ENCODE results near the gene FUT1. TPM values are rescaled to one million over a fixed set of nuclear protein-coding genes. Genes with fewer than 3 reads are reported as not detected.

FUT1 gene
- total and polyA plus RNA-seq, 2 donors (not counting 3 experiments of a cell fraction or from before 2014, with no cell fraction given), result 1.9 to 4.8 TPM

DNA sequence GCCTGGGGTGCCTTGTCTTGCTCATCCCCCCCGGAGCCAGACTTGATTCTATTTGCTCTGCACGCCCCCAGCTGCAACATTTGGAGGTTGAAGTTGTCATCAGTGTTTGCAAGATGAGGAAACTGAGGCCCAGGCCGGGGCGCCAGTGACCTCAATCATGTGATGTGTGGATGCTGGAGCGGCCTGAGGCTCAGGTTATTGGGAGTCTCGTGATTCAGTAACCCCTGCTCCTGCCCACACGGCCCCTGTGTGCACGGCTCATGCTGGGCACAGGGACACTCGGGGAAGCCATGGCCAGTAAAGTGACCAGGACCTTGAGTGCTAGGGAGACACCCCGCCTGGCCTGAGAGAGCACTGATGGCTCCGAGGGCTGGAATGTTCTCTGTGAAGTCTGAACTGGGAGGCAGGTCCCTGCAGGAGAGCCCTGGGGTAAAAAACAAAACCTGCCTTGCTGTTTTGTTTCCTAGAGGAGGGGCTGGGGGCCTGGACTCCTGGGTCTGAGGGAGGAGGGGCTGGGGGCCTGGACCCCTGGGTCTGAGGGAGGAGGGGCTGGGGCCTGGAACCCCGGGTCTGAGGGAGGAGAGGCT is 4.7 kb upstream of the FUT1 start:
- no peaks in the 10 kb centered on the region for H4K20me1 ChIP-seq (replicated peaks; ENCODE audit: control insufficient read depth, extremely low read depth, insufficient read depth, low read length)
- no peaks in the 10 kb centered on the region for H3K36me3 ChIP-seq (ENCODE audit: control insufficient read depth in 2 of 2, extremely low read depth in 1 of 2, insufficient read depth in 2 of 2, low read length in 2 of 2)
- H2AFZ ChIP-seq (ENCODE audit: low read depth, low read length), result no peak overlapping the region
- no TSS peak for BruUV-seq (replicated peaks)
- H3K4me3 ChIP-seq (replicated peaks in 1 of 3; ENCODE audit: insufficient read depth in 1 of 3, low read depth in 1 of 3, low read length in 3 of 3), result no peak overlapping the region
- ChIA-PET CTCF (no interaction called here), POLR2A (no interaction called here)
- H3K9ac ChIP-seq (replicated peaks; ENCODE audit: extremely low read depth, insufficient read depth, low read length), result no peak overlapping the region
- H3K4me1 ChIP-seq (ENCODE audit: control insufficient read depth, extremely low read depth, insufficient read depth, low read length), result peaks cover 14% of the 10 kb centered on the region
- dilution Hi-C loops (cut with MboI; ENCODE audit: extremely low pct_ligation_motif_present, low sequenced_read_pairs), result no loop called here
- no peaks in the 10 kb centered on the region for H3K27me3 ChIP-seq (ENCODE audit: control insufficient read depth in 2 of 2, insufficient read depth in 2 of 2, low read length in 2 of 2)
- FAIRE-seq, result no peak
- no peak for TF ChIP-seq POLR2AphosphoS5 (IDR thresholded peaks at IDR 0.05; ENCODE audit: insufficient read depth, low read depth, low read length)
- no peak for TF ChIP-seq MYC (IDR thresholded peaks at IDR 0.05; ENCODE audit: low read depth, low read length)
- TF ChIP-seq, protein P1, sequence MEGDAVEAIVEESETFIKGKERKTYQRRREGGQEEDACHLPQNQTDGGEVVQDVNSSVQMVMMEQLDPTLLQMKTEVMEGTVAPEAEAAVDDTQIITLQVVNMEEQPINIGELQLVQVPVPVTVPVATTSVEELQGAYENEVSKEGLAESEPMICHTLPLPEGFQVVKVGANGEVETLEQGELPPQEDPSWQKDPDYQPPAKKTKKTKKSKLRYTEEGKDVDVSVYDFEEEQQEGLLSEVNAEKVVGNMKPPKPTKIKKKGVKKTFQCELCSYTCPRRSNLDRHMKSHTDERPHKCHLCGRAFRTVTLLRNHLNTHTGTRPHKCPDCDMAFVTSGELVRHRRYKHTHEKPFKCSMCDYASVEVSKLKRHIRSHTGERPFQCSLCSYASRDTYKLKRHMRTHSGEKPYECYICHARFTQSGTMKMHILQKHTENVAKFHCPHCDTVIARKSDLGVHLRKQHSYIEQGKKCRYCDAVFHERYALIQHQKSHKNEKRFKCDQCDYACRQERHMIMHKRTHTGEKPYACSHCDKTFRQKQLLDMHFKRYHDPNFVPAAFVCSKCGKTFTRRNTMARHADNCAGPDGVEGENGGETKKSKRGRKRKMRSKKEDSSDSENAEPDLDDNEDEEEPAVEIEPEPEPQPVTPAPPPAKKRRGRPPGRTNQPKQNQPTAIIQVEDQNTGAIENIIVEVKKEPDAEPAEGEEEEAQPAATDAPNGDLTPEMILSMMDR (IDR thresholded peaks at IDR 0.05; ENCODE audit: extremely low read depth in 1 of 2, insufficient read depth in 1 of 2, low read depth in 1 of 2, low read length in 2 of 2), result no peak
- no peak for TF ChIP-seq FOS (IDR thresholded peaks at IDR 0.05; ENCODE audit: borderline replicate concordance, insufficient read depth, low read length)
- no peak for TF ChIP-seq POLR2A (IDR thresholded peaks at IDR 0.05; ENCODE audit: low read depth, low read length)
- TF ChIP-seq MAX (IDR thresholded peaks at IDR 0.05; ENCODE audit: insufficient read depth, insufficient read length), result no peak
- no peak for TF ChIP-seq EZH2 (IDR thresholded peaks at IDR 0.05; ENCODE audit: borderline replicate concordance, low read depth, low read length, severe bottlenecking)
- no peak for TF ChIP-seq JUN (IDR thresholded peaks at IDR 0.05; ENCODE audit: borderline replicate concordance, insufficient read depth, insufficient read length, low read depth)
- H3K27ac ChIP-seq (ENCODE audit: insufficient read depth, low read depth, low read length), result no peak overlapping the region
- no peaks in the 10 kb centered on the region for H3K9me3 ChIP-seq (replicated peaks; ENCODE audit: control insufficient read depth, insufficient read depth, low read length)
- intact Hi-C loops (cut with micrococcal nuclease), result no loop called here
- DNase-seq (ENCODE audit: low read depth, low spot score), result no peak
- H3K9me1 ChIP-seq (replicated peaks; ENCODE audit: control insufficient read depth, extremely low read depth, insufficient read depth, low read length), result no peaks in the 10 kb centered on the region
- no peak overlapping the region for H3K4me2 ChIP-seq (ENCODE audit: insufficient read depth, low read length)
- peaks cover 1% of the 10 kb centered on the region for H3K79me2 ChIP-seq (ENCODE audit: control insufficient read depth, insufficient read depth, low read length)
